ENCODE data around the gene SH3RF3. TPM values are rescaled to one million over a fixed set of nuclear protein-coding genes. Genes with fewer than 3 reads are reported as not detected.
"Not testable (repeated sequence)": the region's sequence is repeated elsewhere in the genome, so short reads cannot be mapped to it uniquely, and the experiment has no call there.

The SH3RF3 gene
- total RNA-seq, 6 donors from 2014 or later = 4.1 to 21.0 (median 8.0) TPM

DNA sequence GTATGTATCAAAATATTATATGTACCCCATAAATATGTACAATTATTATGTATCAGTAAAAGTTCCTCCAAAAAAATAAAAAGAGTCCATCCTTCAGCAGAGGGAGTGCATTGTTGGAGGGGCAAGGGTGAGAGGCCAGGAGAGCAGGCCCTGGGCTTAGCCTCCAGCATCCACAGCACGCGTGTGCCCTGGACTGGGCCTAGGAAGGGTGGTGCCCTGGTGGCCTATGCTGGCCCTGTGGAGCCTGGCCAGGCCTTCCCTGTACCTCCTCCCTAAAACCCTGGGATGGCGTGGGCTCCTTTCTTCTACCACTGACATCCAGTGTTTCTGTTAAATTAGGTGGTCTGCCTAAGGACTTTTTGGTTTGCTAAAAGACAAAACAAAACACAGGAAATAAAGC lies 93.4 kb downstream of the SH3RF3 start:
- no peak overlapping the region for H3K27ac ChIP-seq
- TF ChIP-seq, protein P1, sequence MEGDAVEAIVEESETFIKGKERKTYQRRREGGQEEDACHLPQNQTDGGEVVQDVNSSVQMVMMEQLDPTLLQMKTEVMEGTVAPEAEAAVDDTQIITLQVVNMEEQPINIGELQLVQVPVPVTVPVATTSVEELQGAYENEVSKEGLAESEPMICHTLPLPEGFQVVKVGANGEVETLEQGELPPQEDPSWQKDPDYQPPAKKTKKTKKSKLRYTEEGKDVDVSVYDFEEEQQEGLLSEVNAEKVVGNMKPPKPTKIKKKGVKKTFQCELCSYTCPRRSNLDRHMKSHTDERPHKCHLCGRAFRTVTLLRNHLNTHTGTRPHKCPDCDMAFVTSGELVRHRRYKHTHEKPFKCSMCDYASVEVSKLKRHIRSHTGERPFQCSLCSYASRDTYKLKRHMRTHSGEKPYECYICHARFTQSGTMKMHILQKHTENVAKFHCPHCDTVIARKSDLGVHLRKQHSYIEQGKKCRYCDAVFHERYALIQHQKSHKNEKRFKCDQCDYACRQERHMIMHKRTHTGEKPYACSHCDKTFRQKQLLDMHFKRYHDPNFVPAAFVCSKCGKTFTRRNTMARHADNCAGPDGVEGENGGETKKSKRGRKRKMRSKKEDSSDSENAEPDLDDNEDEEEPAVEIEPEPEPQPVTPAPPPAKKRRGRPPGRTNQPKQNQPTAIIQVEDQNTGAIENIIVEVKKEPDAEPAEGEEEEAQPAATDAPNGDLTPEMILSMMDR (IDR thresholded peaks at IDR 0.05) = no peak
- no peak for TF ChIP-seq POLR2A (IDR thresholded peaks at IDR 0.05)
- no peak for TF ChIP-seq POLR2AphosphoS5 (IDR thresholded peaks at IDR 0.05)
- TF ChIP-seq EP300 (IDR thresholded peaks at IDR 0.05) = no peak

GRCh38 chr2:109222825-109223471 lies 93.9 kb downstream of the SH3RF3 start:
- Histone ChIP-seq H3K27ac (no peak overlapping the region), H3K9me3 (no peaks in the 10 kb centered on the region), H3K4me3 (no peak overlapping the region), H3K36me3 (no peaks in the 10 kb centered on the region), H3K4me1 (peaks cover 0 to 7% (median 5%) of the 10 kb centered on the region in 4 donors), H3K27me3 (no peaks in the 10 kb centered on the region)
- TF ChIP-seq POLR2A (IDR thresholded peaks at IDR 0.05) = no peak
- ATAC-seq (ENCODE audit: low FRiP score in 2 of 2) (peak; percentile 18 to 44), DNase-seq (no peak)
- WGBS, 2 donors = 76 to 88% methylated on average over 5 to 16 of the region's 16 CpGs

More for the DNA sequence above, 93.4 kb downstream of the SH3RF3 start:
- Histone ChIP-seq H3K9me3 (no peaks in the 10 kb centered on the region), H3K4me3 (no peak overlapping the region), H3K4me1 (peaks cover 4 to 13% (median 10%) of the 10 kb centered on the region in 4 donors), H3K27me3 (no peaks in the 10 kb centered on the region), H3K36me3 (no peaks in the 10 kb centered on the region)
- WGBS, 2 donors = 82 to 88% methylated on average over 3 of the region's 3 CpGs
- no peak for DNase-seq
- no peak for ATAC-seq (ENCODE audit: low FRiP score in 2 of 2)

GRCh38 chr2:109223490-109223889 lies 94.5 kb downstream of the SH3RF3 start:
- no peak for TF ChIP-seq POLR2AphosphoS5 (IDR thresholded peaks at IDR 0.05)

GRCh38 chr2:109224341-109224740 lies 95.3 kb downstream of the SH3RF3 start:
- WGBS, 2 donors = 87 to 92% methylated on average over 8 of the region's 8 CpGs
- not testable (repeated sequence) for H3K27me3 ChIP-seq; H3K9me3 ChIP-seq; DNase-seq; H3K4me3 ChIP-seq; H3K4me1 ChIP-seq; H3K36me3 ChIP-seq; ATAC-seq (ENCODE audit: low FRiP score in 2 of 2)
- peak overlapping the region in 1 of 4 donors; percentile 56 for H3K27ac ChIP-seq

More at GRCh38 chr2:109223490-109223889, 94.5 kb downstream of the SH3RF3 start:
- no peak overlapping the region for H3K27ac ChIP-seq
- H3K4me3 ChIP-seq = no peak overlapping the region
- H3K27me3 ChIP-seq = no peaks in the 10 kb centered on the region
- ATAC-seq (ENCODE audit: low FRiP score in 2 of 2) (peak in 1 of 2 donors; percentile 23), DNase-seq (no peak)
- H3K36me3 ChIP-seq = no peaks in the 10 kb centered on the region
- no peaks in the 10 kb centered on the region for H3K9me3 ChIP-seq
- WGBS, 2 donors = 97 to 100% methylated on average over 3 to 8 of the region's 8 CpGs
- peaks cover 0 to 2% (median under 1%) of the 10 kb centered on the region in 4 donors for H3K4me1 ChIP-seq

- WGBS, 2 donors = 83 to 87% methylated on average over 11 of the region's 11 CpGs
Observed at GRCh38 chr2:109225170-109225782, 96.3 kb downstream of the SH3RF3 start.

DNA sequence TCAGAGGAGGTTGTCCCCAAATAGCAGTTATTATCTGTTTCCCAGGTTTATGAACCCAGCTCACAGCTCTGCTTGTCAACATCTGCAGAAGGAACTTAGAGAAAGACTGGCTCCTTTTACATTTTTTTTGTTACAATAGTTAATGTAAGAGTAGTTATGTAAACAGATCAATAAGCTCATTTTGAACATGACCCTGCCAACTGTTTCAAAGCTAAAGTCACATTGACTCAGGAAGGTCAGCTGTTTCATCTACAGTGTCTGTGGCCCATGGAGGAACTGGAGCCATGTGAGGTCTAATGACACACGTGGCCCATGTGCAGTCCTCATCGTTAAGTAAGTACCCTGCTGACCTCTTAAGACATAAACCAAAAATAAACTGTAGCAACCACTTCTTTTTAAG lies 97.1 kb downstream of the SH3RF3 start:
- Histone ChIP-seq H3K9me3 (no peaks in the 10 kb centered on the region), H3K4me1 (peaks cover 8 to 12% (median 10%) of the 10 kb centered on the region in 4 donors), H3K4me3 (no peak overlapping the region), H3K27me3 (no peaks in the 10 kb centered on the region), H3K27ac (peak overlapping the region in 1 of 4 donors; percentile 35), H3K36me3 (no peaks in the 10 kb centered on the region)
- ATAC-seq (ENCODE audit: low FRiP score in 2 of 2) (peak in 1 of 2 donors; percentile 58), DNase-seq (peak in 1 of 2 donors; percentile 55)
- 53 to 63% methylated on average over 2 of the region's 2 CpGs for WGBS, 2 donors
- TF ChIP-seq, protein P1 (IDR thresholded peaks at IDR 0.05) = no peak
- no peak for TF ChIP-seq EP300 (IDR thresholded peaks at IDR 0.05)
- no peak for TF ChIP-seq POLR2AphosphoS5 (IDR thresholded peaks at IDR 0.05)
- no peak for TF ChIP-seq POLR2A (IDR thresholded peaks at IDR 0.05)

More at GRCh38 chr2:109225170-109225782, 96.3 kb downstream of the SH3RF3 start:
- Histone ChIP-seq H3K4me3 (no peak overlapping the region), H3K9me3 (no peaks in the 10 kb centered on the region), H3K27me3 (no peaks in the 10 kb centered on the region), H3K27ac (peak overlapping the region in 2 of 4 donors; percentile 35 to 56), H3K4me1 (peaks cover 0 to 5% (median 1%) of the 10 kb centered on the region in 4 donors), H3K36me3 (no peaks in the 10 kb centered on the region)
- ATAC-seq (ENCODE audit: low FRiP score in 2 of 2) = no peak
- no peak for DNase-seq
- no peak for TF ChIP-seq POLR2AphosphoS5 (IDR thresholded peaks at IDR 0.05)
- no peak for TF ChIP-seq EP300 (IDR thresholded peaks at IDR 0.05)
- TF ChIP-seq, protein P1 (IDR thresholded peaks at IDR 0.05) = no peak
- no peak for TF ChIP-seq POLR2A (IDR thresholded peaks at IDR 0.05)

Measured in upper lobe of left lung (tissue), 6 donors.